B cell (primary cell): Measurements from ENCODE around the gene TEX10.

Experiments
- CTCF ChIP-seq: fragments of 200-600 bp; IDR thresholded peaks from one replicate; pipeline ENCODE4 v1.8.0; 2022; ENCODE audit warnings: antibody characterized with exemption, mild to moderate bottlenecking
- EZH2 ChIP-seq: IDR thresholded peaks from 2 replicates; pipeline ENCODE4 v1.6.1; 2012; ENCODE audit warnings: borderline replicate concordance, low read depth, mild to moderate bottlenecking, moderate library complexity, low read length; ENCODE audit not compliant: insufficient read depth, poor library complexity, severe bottlenecking

GRCh38 chr9:100366121-100366520 lies 13.4 kb upstream of the TEX10 start:
- TF ChIP-seq CTCF (no peak), EZH2 (no peak)
